ENCODE measurements around the gene AHNAK. TPM values are rescaled to one million over a fixed set of nuclear protein-coding genes. Genes with fewer than 3 reads are reported as not detected.
"Not testable (repeated sequence)": the region's sequence is repeated elsewhere in the genome, so short reads cannot be mapped to it uniquely, and the experiment has no call there.

AHNAK gene
- total RNA-seq, 2 experiments from 2014 or later: 180 to 390 TPM

GRCh38 chr11:62390722-62391121 lies 155.9 kb downstream of the AHNAK start:
- ATAC-seq (no peak), DNase-seq (no peak)
- no peaks in the 10 kb centered on the region for H3K36me3 Mint-ChIP-seq
- H3K27me3 Mint-ChIP-seq: peaks cover 38% of the 10 kb centered on the region
- H3K27ac Mint-ChIP-seq: no peak overlapping the region
- H3K9me3 Mint-ChIP-seq (ENCODE audit: low read depth): no peaks in the 10 kb centered on the region
- H3K4me3 Mint-ChIP-seq: no peak overlapping the region
- peaks cover 11% of the 10 kb centered on the region for H3K4me1 Mint-ChIP-seq
- CTCF ChIA-PET: interaction anchor here (1.1 to 6.9 kb wide), 5 partner anchors 9 to 165 kb away, joined by 3 to 73 read pairs (median 7); no protein-coding TSS in a partner anchor

GRCh38 chr11:62390237-62390636 lies 156.4 kb downstream of the AHNAK start:
- Mint-ChIP-seq H3K27ac (no peak overlapping the region), H3K27me3 (peaks cover 38% of the 10 kb centered on the region), H3K4me1 (peaks cover 13% of the 10 kb centered on the region), H3K9me3 (ENCODE audit: low read depth) (no peaks in the 10 kb centered on the region), H3K36me3 (no peaks in the 10 kb centered on the region), H3K4me3 (no peak overlapping the region)
- CTCF ChIA-PET: interaction anchor here (1.0 to 6.9 kb wide), 6 partner anchors 9 to 170 kb away, joined by 3 to 73 read pairs (median 7); no protein-coding TSS in a partner anchor
- no peak for DNase-seq
- ATAC-seq: no peak

GRCh38 chr11:62388999-62389398 lies 157.6 kb downstream of the AHNAK start:
- Mint-ChIP-seq H3K36me3 (no peaks in the 10 kb centered on the region), H3K4me1 (peaks cover 11% of the 10 kb centered on the region), H3K4me3 (no peak overlapping the region), H3K9me3 (ENCODE audit: low read depth) (no peaks in the 10 kb centered on the region), H3K27me3 (peaks cover 41% of the 10 kb centered on the region), H3K27ac (no peak overlapping the region)
- CTCF ChIA-PET: interaction anchor here (0.7 to 1.6 kb wide), 4 partner anchors 31 to 171 kb away, joined by 3 to 5 read pairs (median 4); no protein-coding TSS in a partner anchor
- ATAC-seq: no peak
- DNase-seq: no peak

- Mint-ChIP-seq H3K27ac (no peak overlapping the region), H3K36me3 (no peaks in the 10 kb centered on the region), H3K4me1 (peaks cover 11% of the 10 kb centered on the region), H3K4me3 (no peak overlapping the region), H3K9me3 (ENCODE audit: low read depth) (no peaks in the 10 kb centered on the region), H3K27me3 (peaks cover 50% of the 10 kb centered on the region)
- DNase-seq (no peak), ATAC-seq (no peak)
- CTCF ChIA-PET: interaction anchor here (0.6 to 4.8 kb wide), 3 partner anchors 7 to 196 kb away, joined by 4 to 32 read pairs (median 9); no protein-coding TSS in a partner anchor
These were observed 159.2 kb downstream of the AHNAK start for GRCh38 chr11:62387381-62387780.

- CTCF ChIA-PET: interaction anchor here (0.6 to 4.8 kb wide), 5 partner anchors 8 to 286 kb away, joined by 3 to 32 read pairs (median 3); partner anchors contain the start of gene LBHD1
- Mint-ChIP-seq H3K27me3 (peaks cover 51% of the 10 kb centered on the region), H3K4me1 (peaks cover 14% of the 10 kb centered on the region)
- not testable (repeated sequence) for H3K9me3 Mint-ChIP-seq (ENCODE audit: low read depth); H3K4me3 Mint-ChIP-seq; H3K27ac Mint-ChIP-seq; H3K36me3 Mint-ChIP-seq
- ATAC-seq (peak; percentile 77), DNase-seq (peak; percentile 71)
These were observed 160.5 kb downstream of the AHNAK start for GRCh38 chr11:62386083-62386482.

- Mint-ChIP-seq H3K9me3 (ENCODE audit: low read depth) (no peaks in the 10 kb centered on the region), H3K36me3 (no peaks in the 10 kb centered on the region), H3K27ac (no peak overlapping the region), H3K4me1 (peaks cover 16% of the 10 kb centered on the region), H3K27me3 (peaks cover 56% of the 10 kb centered on the region), H3K4me3 (no peak overlapping the region)
- no peak for DNase-seq
- CTCF ChIA-PET: interaction anchor here (0.7 to 4.8 kb wide), 3 partner anchors 11 to 310 kb away, joined by 3 to 32 read pairs (median 3); no protein-coding TSS in a partner anchor
- ATAC-seq: no peak
These were observed 162.8 kb downstream of the AHNAK start for GRCh38 chr11:62383822-62384221.

Small RNAs within 50 kb of the gene (microRNA-seq; reads per million reads assigned to microRNA genes)
- gene MIR6747: not detected

Other genes with a start within 250 kb of the AHNAK start
- gene SCGB1D4, start 247.7 kb downstream of the AHNAK start, total RNA-seq: not detected
- 1 to 10 TPM; 3.7 to 9.0 TPM for gene ASRGL1, start 209.4 kb downstream of the AHNAK start, total RNA-seq
- gene SCGB1A1, start 127.8 kb downstream of the AHNAK start, total RNA-seq: not detected
- gene EEF1G, start 27.1 kb upstream of the AHNAK start, total RNA-seq: 1,000 to 10,000 TPM in 1 of 2 experiments, 100 to 1,000 TPM in 1; 878 to 1,201 TPM
- 10 to 100 TPM; 24.7 to 29.6 TPM for gene TUT1, start 44.7 kb upstream of the AHNAK start, total RNA-seq
- gene MTA2, start 55.1 kb upstream of the AHNAK start, total RNA-seq: 100 to 1,000 TPM; 245 to 264 TPM
- 100 to 1,000 TPM; 132 to 133 TPM for gene EML3, start 66.0 kb upstream of the AHNAK start, total RNA-seq
- 1 to 10 TPM; 1.1 to 1.5 TPM for gene ROM1, start 66.5 kb upstream of the AHNAK start, total RNA-seq
- gene B3GAT3, start 75.2 kb upstream of the AHNAK start, total RNA-seq: 10 to 100 TPM; 64.5 to 69.7 TPM
- gene GANAB, start 99.8 kb upstream of the AHNAK start, total RNA-seq: 100 to 1,000 TPM; 248 to 275 TPM
- 10 to 100 TPM; 27.9 to 35.7 TPM for gene INTS5, start 106.5 kb upstream of the AHNAK start, total RNA-seq
- 100 to 1,000 TPM; 130 to 131 TPM for gene C11orf98, start 118.4 kb upstream of the AHNAK start, total RNA-seq
- 10 to 100 TPM; 23.7 to 31.0 TPM for gene CSKMT, start 118.5 kb upstream of the AHNAK start, total RNA-seq
- 1 to 10 TPM; 7.2 to 9.0 TPM for gene UQCC3, start 124.9 kb upstream of the AHNAK start, total RNA-seq
- gene LBHD1, start 125.5 kb upstream of the AHNAK start, total RNA-seq: 10 to 100 TPM; 17.7 to 27.5 TPM
- gene UBXN1, start 132.3 kb upstream of the AHNAK start, total RNA-seq: 100 to 1,000 TPM; 115 to 152 TPM
- under 1 TPM; 0.14 to 0.15 TPM for gene LRRN4CL, start 142.7 kb upstream of the AHNAK start, total RNA-seq
- gene BSCL2, start 160.6 kb upstream of the AHNAK start, total RNA-seq: 10 to 100 TPM; 24.2 to 29.6 TPM
- gene GNG3, start 160.9 kb upstream of the AHNAK start, total RNA-seq: not detected
- gene HNRNPUL2, start 180.7 kb upstream of the AHNAK start, total RNA-seq: 10 to 100 TPM; 61.6 to 66.6 TPM
- gene TTC9C, start 181.7 kb upstream of the AHNAK start, total RNA-seq: 10 to 100 TPM; 47.5 to 49.2 TPM
- gene ZBTB3, start 207.4 kb upstream of the AHNAK start, total RNA-seq: 10 to 100 TPM in 1 of 2 experiments, 1 to 10 TPM in 1; 9.3 to 10.2 TPM
- gene POLR2G, start 214.8 kb upstream of the AHNAK start, total RNA-seq: 100 to 1,000 TPM in 1 of 2 experiments, 10 to 100 TPM in 1; 77.2 to 110 TPM
- 10 to 100 TPM; 23.5 to 25.0 TPM for gene TAF6L, start 224.6 kb upstream of the AHNAK start, total RNA-seq
- 10 to 100 TPM; 42.4 to 43.0 TPM for gene TMEM179B, start 240.6 kb upstream of the AHNAK start, total RNA-seq
- gene TMEM223, start 245.2 kb upstream of the AHNAK start, total RNA-seq: 10 to 100 TPM; 14.4 to 17.9 TPM

Data from activated CD8-positive, alpha-beta memory T cell treated with anti-CD3 and anti-CD28 coated beads, Interleukin-2, amount 10 ng/mL, durations not matched to agents 7 days and 5 days (primary cell).